Medulla oblongata (tissue), 1 donor: ENCODE results near the gene SCTR.

Experiments used
- DNase-seq: peaks from one replicate; pipeline ENCODE4 v3.0.0-alpha.2; 2015; ENCODE audit errors: extremely low spot score

Gene SCTR

GRCh38 chr2:119488245-119489214 lies 35.8 kb downstream of the SCTR start:
- DNase-seq: no peak

DNA sequence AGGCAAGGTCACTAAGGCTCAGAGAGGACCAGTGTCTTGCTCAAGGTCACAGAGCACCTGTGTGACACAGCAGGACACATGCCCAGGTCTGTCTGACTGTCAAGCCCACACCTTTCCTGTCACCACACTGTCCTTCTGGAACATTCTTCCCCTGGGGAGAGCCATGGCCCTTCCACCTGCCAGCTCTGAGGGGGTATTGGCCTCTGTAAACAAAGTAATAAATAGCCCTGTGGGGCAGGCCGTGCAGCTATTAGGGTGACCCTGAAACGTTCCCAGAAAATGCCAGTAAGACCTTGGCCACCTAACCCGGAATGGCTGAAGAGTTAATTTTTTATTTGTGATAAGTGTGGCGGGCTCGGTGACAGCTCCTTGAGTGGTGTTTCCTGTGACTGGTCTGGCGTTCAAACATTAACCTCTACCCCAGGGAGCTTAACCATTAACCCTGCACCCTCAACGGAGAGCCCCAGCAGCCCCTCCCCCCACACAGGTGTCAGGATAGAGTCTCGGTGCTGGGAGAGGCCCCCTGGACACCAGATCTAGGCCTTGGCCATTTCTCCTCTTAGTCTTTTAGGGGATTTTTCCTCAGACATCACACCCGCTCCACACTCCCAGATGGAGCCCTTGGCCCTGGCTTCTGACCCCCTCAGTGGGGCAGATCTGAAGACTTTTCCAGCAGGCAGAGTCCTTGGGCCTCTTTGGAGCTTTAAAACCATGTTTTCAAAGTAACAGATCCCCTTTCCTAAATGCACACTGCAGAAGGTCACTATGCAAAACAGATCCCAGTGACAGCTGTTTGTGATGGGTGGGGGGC lies 36.6 kb downstream of the SCTR start:
- DNase-seq: no peak

DNA sequence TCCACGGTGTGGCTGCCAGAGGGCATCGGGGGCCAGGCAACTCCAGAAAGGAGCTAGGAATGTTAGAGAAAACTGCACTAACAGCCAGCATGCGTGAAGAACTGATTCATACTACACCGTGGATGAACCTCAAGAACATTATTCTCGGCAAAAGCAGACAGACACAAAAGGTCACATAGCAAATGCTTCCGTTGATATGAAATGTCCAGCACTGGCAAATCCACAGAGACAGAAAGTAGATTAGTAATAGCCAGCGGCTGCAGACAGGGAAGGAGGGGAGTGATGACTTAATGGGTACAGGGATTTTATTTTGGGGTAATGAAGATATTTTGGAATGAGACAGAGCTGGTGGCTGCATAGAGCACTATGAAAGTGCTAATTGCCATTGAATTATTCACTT lies 37.4 kb downstream of the SCTR start:
- DNase-seq: no peak

DNA sequence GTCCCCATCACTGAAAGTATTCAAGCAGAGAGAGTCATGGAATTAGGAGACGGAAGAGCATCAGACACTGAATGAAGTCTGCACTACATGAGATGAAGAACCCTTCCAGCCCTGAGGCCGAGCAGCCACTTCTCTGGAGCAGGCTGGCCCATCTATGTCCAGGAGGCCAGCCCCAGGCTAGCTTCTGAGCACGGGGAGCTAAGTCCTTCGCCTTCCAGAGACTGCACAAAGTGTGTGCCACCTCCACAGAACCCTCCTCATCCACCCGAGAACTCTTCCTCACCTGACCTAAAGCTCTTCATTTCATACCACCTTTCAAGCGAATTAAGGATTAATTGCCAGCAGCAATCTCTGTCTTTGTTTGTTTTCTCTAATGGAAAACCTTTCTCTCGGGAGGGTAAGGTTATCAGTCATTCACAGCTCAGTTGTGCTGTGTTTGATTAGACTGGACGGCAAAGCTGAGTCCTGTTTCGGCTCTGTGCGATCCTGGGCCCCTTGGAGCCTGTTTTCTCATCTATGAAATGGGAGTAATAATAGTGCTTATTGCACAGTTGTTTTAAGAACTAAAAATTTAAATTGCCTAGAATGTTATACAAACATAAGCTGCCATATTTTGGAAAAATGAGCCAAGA lies 38.0 kb downstream of the SCTR start:
- no peak for DNase-seq

DNA sequence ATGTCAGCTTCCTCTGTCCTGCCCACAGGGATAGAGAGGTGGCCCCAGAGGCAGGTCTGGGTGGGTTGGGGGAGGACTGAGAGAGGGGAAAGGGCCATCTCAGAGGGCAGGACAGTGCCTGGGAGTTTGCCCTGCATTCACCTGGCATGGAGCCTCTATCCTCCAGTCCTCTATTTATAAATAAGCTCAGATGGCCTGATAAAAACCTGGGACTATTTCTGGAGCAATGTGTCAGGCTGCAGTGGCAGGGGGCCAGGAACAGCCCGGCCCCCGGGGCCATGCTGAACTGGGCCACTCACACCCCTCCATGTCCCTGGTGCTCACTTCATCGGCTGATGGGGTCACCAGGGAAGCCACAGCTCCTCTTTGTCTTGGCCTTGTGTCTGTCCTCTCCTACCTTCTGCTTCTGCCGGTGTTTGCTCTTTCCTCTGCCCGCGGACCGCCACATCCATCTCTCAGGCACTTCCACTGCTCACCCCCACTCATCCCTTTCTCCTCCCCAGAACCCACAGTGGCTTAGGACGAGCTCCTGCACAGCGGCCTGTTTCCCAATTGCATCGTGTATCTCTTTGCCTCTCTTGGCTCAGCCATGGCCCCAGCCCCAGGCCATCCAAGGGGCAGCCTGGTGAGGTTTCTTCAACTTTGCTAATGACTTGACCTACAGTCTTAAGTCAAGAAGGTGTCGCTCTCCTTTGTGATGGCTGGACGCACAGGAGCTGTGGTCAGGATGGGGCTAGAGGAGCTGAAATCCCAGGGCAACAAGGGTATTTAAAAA lies 38.8 kb downstream of the SCTR start:
- DNase-seq: no peak

DNA sequence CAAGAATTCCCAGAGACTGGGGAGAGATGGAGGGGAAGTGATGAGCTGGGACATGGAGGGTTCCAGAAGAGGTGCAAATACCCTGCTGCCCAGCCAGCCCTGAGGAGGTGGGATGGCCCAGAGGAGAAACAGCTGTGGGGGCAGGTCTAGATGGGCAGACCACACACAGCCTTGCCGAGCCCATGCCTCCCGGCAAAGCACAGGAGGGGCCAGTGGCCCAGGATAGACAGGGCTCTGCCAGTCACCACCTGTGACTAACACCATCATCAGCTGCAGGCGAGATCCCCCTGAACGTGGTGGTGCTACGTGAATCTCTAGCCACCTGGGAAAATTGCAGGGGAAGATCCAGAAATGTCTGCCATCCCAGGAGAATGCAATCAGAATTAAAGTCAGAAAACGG lies 39.4 kb downstream of the SCTR start:
- DNase-seq: no peak

- DNase-seq: no peak
These were observed 40.2 kb downstream of the SCTR start for GRCh38 chr2:119483896-119484718.

- DNase-seq: peak; percentile 30
These were observed 40.9 kb downstream of the SCTR start for GRCh38 chr2:119483395-119483753.

- no peak for DNase-seq
These were observed 41.5 kb downstream of the SCTR start for GRCh38 chr2:119482481-119483394.

DNA sequence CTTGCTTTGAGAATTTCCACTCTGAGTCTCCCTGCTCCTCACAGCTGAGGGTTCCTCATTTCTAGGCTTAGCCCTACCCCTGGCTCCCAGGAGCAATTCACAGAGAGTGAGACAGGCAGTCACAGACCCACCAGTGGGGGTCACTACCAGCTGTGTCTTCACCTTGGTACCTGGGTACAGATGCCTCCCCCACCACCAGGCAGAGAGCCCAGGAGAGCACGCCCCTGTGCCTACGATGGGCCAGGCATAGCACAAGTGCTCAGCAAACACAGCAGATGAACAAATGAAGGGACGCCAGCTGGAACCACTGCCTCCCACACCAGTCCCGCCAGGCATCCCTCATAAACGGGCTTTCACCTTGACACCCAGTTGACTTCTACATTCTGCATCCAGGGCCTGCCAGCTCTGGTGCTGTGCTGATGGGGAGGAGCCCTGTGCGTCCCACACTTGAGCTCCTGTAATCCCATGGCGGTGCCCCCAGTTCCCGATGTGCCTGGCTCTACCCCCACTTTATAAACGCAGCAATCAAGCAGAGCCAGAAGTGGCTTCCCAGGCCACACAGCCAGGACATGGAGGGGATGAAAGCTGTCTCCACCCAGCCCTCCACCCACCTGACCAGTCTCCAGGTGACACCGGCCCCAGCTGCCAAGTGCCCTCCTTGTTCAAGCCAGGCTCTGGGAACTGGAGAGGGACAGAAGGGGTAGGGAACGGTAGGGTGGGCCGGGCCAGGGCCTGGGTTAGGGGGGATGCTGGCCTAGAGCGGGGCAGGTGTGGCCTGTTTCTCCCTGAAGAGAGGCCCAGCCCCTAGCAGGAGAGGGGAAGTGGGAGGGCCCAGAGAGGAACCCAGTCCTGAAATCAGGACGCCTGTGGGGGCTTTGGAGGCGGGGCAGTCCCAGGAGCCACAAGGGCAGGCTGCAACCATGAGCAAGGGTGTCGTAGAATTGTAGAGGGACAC lies 42.5 kb downstream of the SCTR start:
- DNase-seq: no peak

- no peak for DNase-seq
These were observed 43.6 kb downstream of the SCTR start for GRCh38 chr2:119480718-119481142.

GRCh38 chr2:119480184-119480583 lies 44.1 kb downstream of the SCTR start:
- no peak for DNase-seq

GRCh38 chr2:119478978-119479295 lies 45.3 kb downstream of the SCTR start:
- no peak for DNase-seq

GRCh38 chr2:119478188-119478977 lies 45.9 kb downstream of the SCTR start:
- DNase-seq: no peak

DNA sequence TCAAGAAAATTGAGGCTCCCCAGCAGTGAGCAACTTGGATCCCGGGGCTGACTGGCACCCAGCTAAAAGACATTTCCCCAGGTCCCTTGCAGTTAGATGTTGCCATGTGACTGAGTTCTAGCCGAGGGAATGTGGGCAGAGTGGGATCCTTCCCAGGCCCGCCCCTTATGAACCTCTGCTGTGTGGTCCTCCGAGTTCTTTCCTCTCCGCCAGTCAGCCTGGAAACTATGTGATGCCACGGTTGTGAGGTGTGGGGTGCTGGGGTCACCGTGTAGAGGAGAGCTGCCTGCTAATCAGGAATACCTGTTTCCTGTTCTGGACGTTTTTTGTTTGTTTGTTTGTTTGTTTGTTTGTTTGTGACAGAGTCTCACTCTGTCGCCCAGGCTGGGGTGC lies 47.2 kb downstream of the SCTR start:
- no peak for DNase-seq

DNA sequence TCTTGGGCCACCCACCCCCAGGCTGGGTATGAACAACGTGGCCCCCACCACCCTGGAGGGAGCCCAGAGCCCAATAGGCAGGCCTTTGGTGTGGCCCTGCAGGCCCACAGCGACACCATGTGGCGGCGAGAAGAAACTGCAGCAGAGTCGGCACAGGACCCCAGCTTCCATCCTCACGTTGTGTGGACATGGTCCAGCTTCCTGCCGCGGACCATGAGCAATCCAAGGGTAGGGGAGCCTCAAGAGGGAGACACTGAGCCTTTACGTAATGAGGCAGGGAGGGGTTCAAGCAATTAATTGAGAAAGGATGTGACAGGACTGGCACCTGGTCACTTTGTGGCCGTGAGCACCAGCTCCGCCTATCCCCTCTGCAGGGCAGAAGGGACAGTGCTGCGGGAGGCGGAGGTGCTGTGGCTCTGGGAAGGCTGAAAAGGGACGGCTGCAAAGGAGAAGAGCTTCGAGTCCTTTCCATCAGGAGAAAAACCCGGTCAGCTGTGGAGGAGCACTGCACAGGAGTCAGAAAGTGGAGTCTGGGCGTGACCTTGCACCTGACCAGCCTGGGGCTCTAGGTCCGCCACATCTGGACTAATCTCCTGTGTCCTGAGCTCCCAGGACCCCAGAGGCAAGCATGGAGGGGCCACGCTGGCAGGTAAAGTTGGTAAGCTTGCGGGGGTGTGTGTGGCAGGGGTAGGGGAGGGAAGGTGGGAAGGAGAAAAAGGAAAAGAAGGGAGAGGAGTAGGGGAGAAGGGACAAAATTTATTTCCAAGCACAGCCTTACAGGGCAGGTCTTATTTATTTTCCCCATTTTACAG lies 47.8 kb downstream of the SCTR start:
- DNase-seq: peak; percentile 44

- DNase-seq: no peak
These were observed 48.4 kb downstream of the SCTR start for GRCh38 chr2:119475857-119476244.
